Measurements from ENCODE around the gene KCNG2.

DNA sequence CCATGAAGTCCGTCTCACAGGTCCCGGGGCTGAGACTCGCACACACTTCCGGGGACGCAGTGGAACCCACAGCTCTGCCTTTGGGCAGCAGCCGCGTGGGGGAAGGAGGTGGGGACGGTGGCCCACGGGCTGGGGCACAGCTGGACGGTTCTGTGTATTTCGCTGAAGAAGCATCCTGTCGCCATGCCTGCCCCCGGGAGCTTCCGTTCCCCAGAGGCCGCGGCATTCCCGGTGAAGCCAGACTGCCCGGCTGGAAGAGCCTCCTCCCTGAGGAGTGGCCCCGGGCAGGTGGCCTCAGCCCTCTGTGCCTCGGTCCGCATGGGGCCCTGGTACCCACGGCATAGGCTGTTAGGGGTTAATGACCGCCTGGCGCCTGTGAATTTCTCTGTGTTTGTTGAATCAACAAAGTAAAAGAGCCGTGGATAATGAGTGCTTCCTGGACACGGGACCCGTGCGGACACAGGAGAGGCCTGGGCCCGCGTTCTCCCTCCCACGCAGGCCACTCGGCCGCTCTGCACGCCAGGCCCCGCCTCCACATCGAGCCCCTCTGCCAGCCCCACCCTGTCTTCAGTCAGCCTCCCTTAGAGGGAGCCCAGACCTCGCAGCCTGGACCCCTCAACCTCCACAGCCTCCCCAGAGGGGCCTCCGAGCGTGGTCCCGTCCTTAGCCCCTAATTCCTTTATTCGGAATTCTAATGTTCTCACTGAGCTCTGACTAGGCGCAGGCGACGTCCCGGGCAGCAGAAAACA is 51.0 kb downstream of the KCNG2 start:
- TF ChIP-seq, protein P1, sequence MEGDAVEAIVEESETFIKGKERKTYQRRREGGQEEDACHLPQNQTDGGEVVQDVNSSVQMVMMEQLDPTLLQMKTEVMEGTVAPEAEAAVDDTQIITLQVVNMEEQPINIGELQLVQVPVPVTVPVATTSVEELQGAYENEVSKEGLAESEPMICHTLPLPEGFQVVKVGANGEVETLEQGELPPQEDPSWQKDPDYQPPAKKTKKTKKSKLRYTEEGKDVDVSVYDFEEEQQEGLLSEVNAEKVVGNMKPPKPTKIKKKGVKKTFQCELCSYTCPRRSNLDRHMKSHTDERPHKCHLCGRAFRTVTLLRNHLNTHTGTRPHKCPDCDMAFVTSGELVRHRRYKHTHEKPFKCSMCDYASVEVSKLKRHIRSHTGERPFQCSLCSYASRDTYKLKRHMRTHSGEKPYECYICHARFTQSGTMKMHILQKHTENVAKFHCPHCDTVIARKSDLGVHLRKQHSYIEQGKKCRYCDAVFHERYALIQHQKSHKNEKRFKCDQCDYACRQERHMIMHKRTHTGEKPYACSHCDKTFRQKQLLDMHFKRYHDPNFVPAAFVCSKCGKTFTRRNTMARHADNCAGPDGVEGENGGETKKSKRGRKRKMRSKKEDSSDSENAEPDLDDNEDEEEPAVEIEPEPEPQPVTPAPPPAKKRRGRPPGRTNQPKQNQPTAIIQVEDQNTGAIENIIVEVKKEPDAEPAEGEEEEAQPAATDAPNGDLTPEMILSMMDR (IDR thresholded peaks at IDR 0.05): no peak
- no peak for TF ChIP-seq EZH2 (IDR thresholded peaks at IDR 0.05; ENCODE audit: borderline replicate concordance, insufficient read depth, low read depth, low read length, poor library complexity, severe bottlenecking)
